ENCODE data around the gene EYA2.

Gene EYA2

DNA sequence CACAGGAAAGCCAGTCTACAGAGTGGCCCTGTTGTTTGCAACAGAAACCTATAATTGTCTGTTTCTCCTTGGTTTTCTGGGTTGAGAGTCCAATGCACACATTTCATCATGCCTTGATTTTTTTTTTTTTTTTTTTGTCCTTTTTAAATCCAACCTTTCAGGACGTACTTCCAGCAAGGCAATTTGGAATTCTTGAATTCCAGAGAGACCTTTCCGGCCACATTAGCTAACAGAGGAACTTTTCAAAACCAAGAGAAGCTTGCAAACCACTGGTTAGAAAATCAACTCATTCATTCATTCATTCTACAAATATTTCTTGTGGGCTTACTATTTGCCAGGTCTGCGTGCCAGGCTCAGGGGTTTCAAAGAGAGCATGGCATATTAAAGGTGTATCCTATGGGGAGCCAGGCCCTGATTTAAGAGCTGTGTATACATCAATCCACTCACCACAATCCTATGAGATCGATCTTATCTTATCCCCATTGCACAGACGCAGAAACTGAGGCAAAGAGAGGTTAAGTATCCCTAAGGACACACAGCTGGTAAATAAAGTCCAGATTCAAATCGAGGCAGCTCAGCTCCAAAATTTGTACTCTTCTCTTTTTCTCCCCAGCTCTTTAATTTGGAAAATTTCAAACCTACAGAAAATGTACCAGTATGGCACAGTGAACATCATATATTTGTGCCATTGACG lies 43.0 kb downstream of the EYA2 start:
- Histone ChIP-seq H3K4me2 (no peak overlapping the region), H3K27me3 (no peaks in the 10 kb centered on the region), H3K4me1 (no peaks in the 10 kb centered on the region), H3K9ac (no peak overlapping the region), H4K20me1 (no peaks in the 10 kb centered on the region), H3K27ac (no peak overlapping the region), H3K9me3 (no peaks in the 10 kb centered on the region), H3K4me3 (no peak overlapping the region), H3K36me3 (no peaks in the 10 kb centered on the region)
- TF ChIP-seq Cebpa-rat (IDR thresholded peaks at IDR 0.05): no peak

DNA sequence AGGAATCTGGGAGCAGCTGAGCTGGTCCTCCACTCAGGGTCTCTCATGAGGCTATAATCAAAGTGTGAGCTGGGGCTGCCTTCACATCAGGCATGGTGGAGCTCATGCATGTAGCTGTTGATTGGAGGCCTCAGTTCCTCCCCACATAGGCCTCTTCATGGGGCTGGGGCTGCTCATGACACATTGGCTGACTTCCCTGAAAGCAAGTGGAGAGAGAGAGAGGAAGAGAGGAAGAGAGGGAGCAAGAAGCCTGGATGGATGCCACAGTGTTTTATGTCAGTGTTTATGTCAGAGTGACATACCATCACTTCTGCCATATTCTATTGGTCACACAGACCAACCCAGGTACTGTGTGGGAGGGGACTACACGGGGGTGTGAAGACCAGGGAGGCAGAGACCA lies 43.8 kb downstream of the EYA2 start:
- Histone ChIP-seq H3K27me3 (no peaks in the 10 kb centered on the region), H3K27ac (no peak overlapping the region), H3K4me3 (no peak overlapping the region), H4K20me1 (no peaks in the 10 kb centered on the region), H3K9ac (no peak overlapping the region), H3K36me3 (no peaks in the 10 kb centered on the region), H3K4me2 (no peak overlapping the region), H3K4me1 (no peaks in the 10 kb centered on the region), H3K9me3 (no peaks in the 10 kb centered on the region)
- no peak for TF ChIP-seq Cebpa-rat (IDR thresholded peaks at IDR 0.05)

DNA sequence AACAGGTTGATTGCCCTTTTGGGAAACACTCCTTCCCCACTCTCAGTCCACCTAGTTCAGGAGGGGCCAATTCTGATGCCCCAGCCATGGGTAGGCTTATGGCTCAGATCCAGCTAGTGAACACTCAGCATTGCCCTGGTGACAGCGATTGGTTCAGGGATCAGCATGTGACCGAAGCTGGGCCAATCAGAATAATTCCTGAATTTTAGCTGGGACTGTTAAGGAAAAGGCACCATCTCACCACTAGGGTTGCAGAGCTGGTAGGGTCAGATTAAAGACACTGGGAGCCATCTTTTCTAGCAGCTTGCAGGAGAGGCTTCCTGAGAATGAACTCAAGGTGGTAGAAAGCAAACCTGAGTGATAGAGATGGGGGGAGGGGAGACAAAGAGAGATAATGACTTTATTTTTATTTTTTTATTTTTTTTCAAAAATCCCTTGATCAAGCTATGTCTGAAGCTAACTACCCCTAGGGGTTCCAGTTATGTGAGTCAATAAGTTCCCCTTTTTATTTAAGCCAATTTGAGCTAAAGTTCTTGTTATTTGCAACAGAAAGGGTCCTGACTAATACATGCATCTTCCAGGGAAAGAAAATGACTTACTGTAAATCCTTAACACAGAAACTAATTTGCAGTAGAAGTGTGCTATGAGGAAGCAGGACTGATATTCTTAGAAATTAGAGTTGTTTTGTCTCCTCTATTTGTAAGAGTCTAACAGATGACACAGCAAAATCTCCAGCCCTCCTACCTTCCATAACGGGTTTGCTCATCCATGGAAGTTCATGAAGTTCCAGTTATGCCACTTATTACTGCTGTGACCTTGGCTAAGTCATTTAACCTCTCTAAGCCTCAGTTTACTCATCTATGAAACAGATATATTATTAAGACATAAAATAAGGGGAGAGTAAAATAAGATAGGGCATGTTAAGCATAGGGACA lies 44.7 kb downstream of the EYA2 start:
- Histone ChIP-seq H3K4me2 (no peak overlapping the region), H3K27ac (no peak overlapping the region), H3K27me3 (no peaks in the 10 kb centered on the region), H3K9me3 (no peaks in the 10 kb centered on the region), H3K4me1 (no peaks in the 10 kb centered on the region), H3K4me3 (no peak overlapping the region), H4K20me1 (no peaks in the 10 kb centered on the region), H3K9ac (no peak overlapping the region), H3K36me3 (no peaks in the 10 kb centered on the region)
- TF ChIP-seq Cebpa-rat (IDR thresholded peaks at IDR 0.05): no peak

DNA sequence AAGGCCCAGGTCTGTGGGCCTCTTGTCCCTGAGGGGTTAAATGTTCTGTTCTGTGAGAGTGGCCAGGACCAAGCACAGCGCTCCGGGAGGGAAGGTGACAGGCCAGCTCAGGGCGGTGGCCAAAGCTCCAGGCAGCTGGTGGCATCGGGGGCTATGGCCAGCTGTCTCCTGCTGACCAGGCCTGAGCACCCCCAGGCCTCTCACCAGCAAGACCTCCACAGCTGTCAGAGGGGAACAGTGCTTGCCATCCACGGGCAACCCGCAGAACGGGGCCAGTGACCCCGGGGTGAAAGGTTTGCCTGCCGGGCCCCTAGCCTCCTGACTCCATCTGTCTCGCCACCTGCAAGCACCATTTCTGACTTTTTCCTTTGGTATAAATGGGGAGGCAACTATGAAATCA lies 46.0 kb downstream of the EYA2 start:
- Histone ChIP-seq H4K20me1 (no peaks in the 10 kb centered on the region), H3K36me3 (no peaks in the 10 kb centered on the region), H3K4me2 (no peak overlapping the region), H3K4me1 (peaks cover 6% of the 10 kb centered on the region), H3K27ac (no peak overlapping the region), H3K9me3 (no peaks in the 10 kb centered on the region), H3K4me3 (no peak overlapping the region), H3K9ac (no peak overlapping the region), H3K27me3 (no peaks in the 10 kb centered on the region)
- TF ChIP-seq Cebpa-rat (IDR thresholded peaks at IDR 0.05): no peak

DNA sequence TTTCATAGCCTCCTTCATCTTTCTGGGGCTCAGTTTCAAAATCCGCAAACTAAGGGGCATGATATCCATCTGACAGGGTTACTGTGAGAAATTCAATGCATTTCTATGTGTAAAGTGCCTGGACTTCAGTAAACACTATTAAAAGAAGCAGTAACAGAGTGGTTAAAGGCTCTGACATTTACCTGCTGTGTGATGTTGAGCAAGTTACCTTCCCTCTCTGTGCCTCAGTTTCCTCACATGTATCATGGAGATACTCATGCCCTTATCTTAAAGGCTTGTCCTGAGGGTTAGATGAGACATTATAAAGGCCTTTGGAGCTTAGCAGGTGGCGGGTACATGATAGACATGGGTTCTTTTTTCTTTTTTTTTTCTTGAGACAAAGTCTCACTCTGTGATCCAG lies 46.8 kb downstream of the EYA2 start:
- Histone ChIP-seq H3K36me3 (no peaks in the 10 kb centered on the region), H3K27ac (no peak overlapping the region), H3K4me2 (no peak overlapping the region), H4K20me1 (no peaks in the 10 kb centered on the region), H3K4me1 (peaks cover 14% of the 10 kb centered on the region), H3K9me3 (no peaks in the 10 kb centered on the region), H3K9ac (no peak overlapping the region), H3K27me3 (no peaks in the 10 kb centered on the region), H3K4me3 (no peak overlapping the region)
- TF ChIP-seq Cebpa-rat (IDR thresholded peaks at IDR 0.05): no peak

DNA sequence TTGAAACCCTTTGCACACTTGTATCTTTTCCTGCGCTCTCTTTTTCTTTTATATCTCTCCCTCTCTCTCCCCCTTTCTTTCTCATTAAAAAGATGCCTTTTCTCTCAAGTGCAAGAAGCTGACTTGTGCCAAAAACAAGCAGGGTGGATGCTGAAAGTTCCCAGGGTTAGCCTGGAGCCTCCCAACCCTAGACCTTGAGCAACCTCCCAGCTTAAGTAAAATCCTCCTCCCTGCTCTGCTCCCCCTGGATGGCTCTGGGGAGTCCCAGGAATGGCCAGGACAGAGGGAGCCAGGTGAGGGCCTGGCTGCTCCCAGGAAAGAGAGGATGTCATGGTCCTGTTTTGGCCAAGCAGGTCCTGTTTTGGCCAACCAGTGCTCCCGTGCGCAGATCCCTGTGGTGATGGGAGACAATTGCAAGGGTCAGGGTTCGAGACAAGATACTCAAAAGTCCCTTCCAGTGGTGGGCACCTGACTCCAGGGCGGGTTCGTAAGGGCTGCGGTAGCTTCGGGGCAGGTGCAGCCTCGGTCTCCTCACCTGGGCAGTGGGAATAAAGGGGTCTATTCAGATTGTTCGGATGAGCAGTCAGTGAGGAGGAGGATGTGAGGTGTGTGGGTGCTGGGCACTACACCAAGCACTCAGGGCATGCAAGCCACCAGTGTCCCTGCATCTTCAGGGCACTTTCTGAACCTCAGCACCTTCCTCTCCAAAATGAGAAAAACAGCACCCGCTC lies 49.4 kb downstream of the EYA2 start:
- Histone ChIP-seq H3K9me3 (no peaks in the 10 kb centered on the region), H3K4me2 (no peak overlapping the region), H4K20me1 (no peaks in the 10 kb centered on the region), H3K4me3 (no peak overlapping the region), H3K27ac (no peak overlapping the region), H3K36me3 (no peaks in the 10 kb centered on the region), H3K4me1 (peaks cover 23% of the 10 kb centered on the region), H3K27me3 (no peaks in the 10 kb centered on the region), H3K9ac (no peak overlapping the region)
- no peak for TF ChIP-seq Cebpa-rat (IDR thresholded peaks at IDR 0.05)

DNA sequence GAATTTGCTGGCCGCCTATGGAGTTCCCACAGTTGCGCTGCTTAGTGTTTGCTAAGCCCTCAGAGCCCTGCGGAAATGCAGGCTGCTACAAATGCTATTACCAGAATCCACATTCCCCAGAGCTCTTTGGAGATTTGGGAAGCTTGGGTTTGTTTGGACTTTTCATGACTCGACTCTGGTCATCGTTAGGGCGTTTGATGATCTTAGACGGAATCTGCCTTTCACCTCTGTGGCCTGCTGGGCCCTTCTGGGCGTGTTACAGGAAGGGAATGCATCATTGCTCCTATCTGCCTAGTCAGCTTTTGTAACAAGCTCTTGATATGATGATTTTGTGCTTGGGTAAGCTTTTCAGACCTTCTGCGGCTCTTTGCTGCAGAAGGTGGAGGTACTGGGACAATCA lies 50.8 kb downstream of the EYA2 start:
- Histone ChIP-seq H3K36me3 (no peaks in the 10 kb centered on the region), H4K20me1 (no peaks in the 10 kb centered on the region), H3K4me1 (peaks cover 23% of the 10 kb centered on the region), H3K9me3 (no peaks in the 10 kb centered on the region), H3K4me2 (peak overlapping the region; percentile 83), H3K27me3 (no peaks in the 10 kb centered on the region), H3K27ac (no peak overlapping the region), H3K4me3 (no peak overlapping the region), H3K9ac (no peak overlapping the region; the same call in 1 of the 2 replicates)
- no peak for TF ChIP-seq Cebpa-rat (IDR thresholded peaks at IDR 0.05)

DNA sequence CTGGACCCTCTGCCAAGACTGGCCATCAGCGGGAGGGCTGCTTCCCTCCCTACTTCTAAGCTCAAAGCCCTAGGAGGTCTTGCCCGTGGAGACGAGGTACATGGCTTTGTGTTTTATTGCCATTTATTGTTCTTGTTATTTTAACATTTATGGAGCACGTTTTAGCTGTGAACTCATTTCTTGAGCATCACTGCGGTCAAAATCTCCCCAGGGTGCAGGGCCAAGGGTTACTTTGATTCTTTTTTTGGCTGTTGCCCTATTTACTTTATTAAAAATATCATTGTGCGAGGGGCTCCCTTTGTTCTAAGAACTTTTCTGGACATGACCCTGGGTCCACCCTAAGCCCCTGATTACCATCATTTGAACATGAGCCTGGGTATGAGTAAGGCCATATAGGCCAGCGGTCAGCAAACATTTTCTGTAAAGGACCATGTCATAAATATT lies 51.6 kb downstream of the EYA2 start:
- Histone ChIP-seq H3K4me3 (0 out of 2 replicates have a peak overlapping the region, but pooled peaks have one; percentile 10), H3K27me3 (no peaks in the 10 kb centered on the region), H3K36me3 (no peaks in the 10 kb centered on the region), H3K9ac (no peak overlapping the region; the same call in 1 of the 2 replicates), H3K4me2 (peak overlapping the region; percentile 83), H3K27ac (peak overlapping the region; percentile 7; the same call in 1 of the 2 replicates), H3K9me3 (no peaks in the 10 kb centered on the region), H3K4me1 (peaks cover 23% of the 10 kb centered on the region), H4K20me1 (no peaks in the 10 kb centered on the region)
- no peak for TF ChIP-seq Cebpa-rat (IDR thresholded peaks at IDR 0.05)

DNA sequence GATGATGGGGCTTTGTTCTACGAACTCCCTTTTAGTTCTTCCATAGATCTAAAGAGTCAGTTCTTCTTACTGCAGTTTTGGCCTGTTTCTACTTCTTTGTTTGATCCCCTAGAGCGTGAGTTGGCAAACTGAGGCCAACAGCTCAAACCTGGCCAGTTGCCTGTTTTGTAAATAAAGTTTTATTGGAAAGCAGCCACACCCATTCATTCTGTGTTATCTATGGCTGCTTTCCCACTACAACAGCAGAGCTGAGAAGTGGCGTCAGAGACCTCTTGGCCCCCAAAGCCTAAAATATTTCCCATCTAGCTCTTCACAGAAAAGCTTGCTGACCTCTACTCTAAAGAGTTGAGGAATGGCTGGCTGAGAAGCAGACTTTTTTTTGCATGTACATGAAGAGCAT lies 52.2 kb downstream of the EYA2 start:
- peak overlapping the region; percentile 51; the same call in 1 of the 2 replicates for H3K4me2 ChIP-seq
- H3K9ac ChIP-seq: no peak overlapping the region
- no peak for TF ChIP-seq Cebpa-rat (IDR thresholded peaks at IDR 0.05)
- H3K27ac ChIP-seq: no peak overlapping the region
- H3K4me1 ChIP-seq: peaks cover 23% of the 10 kb centered on the region
- no peaks in the 10 kb centered on the region for H3K36me3 ChIP-seq
- H4K20me1 ChIP-seq: no peaks in the 10 kb centered on the region
- H3K9me3 ChIP-seq: no peaks in the 10 kb centered on the region
- no peaks in the 10 kb centered on the region for H3K27me3 ChIP-seq
- no peak overlapping the region for H3K4me3 ChIP-seq
